GM12878 (cell line): ENCODE measurements around the gene ZNF771.

Experiments
- BACH1 ChIP-seq: fragments of 450-650 bp; IDR thresholded peaks from 2 replicates; pipeline ENCODE4 v1.6.1; 2017; ENCODE audit warnings: mild to moderate bottlenecking, borderline replicate concordance
- EP300 ChIP-seq, 2 experiments: fragments of 150-350 bp in 1 of 2; IDR thresholded peaks; 2 replicates each; pipeline ENCODE4 v1.6.1; 2011 to 2012; ENCODE audit warnings: low read depth in 2 of 2, low read length in 2 of 2, borderline replicate concordance in 1 of 2, improper control_type of control experiment in 1 of 2, inconsistent platforms in 1 of 2; ENCODE audit not compliant: control insufficient read depth in 1 of 2
- NFXL1 ChIP-seq: fragments of 450-650 bp; IDR thresholded peaks from 2 replicates; pipeline ENCODE4 v1.6.1; 2017; ENCODE audit warnings: antibody characterized with exemption, mild to moderate bottlenecking, borderline replicate concordance
- NR2C2 ChIP-seq: IDR thresholded peaks from 2 replicates; pipeline ENCODE4 v1.6.1; 2011; ENCODE audit warnings: borderline replicate concordance, low read depth; ENCODE audit not compliant: control insufficient read depth, insufficient read length
- SMC3 ChIP-seq: IDR thresholded peaks from 2 replicates; pipeline ENCODE4 v1.6.1; 2011; ENCODE audit warnings: low read length, improper control_type of control experiment, borderline replicate concordance
- TAF1 ChIP-seq: IDR thresholded peaks from 2 replicates; pipeline ENCODE4 v1.6.1; 2011; ENCODE audit warnings: mild to moderate bottlenecking, low read depth, low read length, borderline replicate concordance
- ZNF274 ChIP-seq: IDR thresholded peaks from one replicate; pipeline ENCODE4 v1.8.0; 2011; ENCODE audit not compliant: insufficient read length, insufficient read depth
- TF ChIP-seq, protein P1 (sequence below): IDR thresholded peaks from 2 replicates; pipeline ENCODE4 v1.6.1; 2011; ENCODE audit warnings: low read depth, low read length, improper control_type of control experiment, borderline replicate concordance

DNA sequence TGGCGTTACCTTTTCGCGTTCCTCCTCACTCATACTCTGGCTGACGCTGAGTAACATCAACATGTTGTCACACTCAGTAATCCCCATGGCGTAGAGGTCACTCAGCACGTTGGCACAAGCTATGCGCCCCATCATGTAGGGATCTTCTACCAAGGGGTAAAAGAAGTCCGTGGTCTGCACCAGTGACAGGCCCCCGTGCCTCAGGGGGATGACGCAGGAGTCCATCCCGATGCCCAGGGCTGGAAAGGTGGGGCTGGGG lies 37.7 kb downstream of the ZNF771 start:
- TF ChIP-seq, protein P1, sequence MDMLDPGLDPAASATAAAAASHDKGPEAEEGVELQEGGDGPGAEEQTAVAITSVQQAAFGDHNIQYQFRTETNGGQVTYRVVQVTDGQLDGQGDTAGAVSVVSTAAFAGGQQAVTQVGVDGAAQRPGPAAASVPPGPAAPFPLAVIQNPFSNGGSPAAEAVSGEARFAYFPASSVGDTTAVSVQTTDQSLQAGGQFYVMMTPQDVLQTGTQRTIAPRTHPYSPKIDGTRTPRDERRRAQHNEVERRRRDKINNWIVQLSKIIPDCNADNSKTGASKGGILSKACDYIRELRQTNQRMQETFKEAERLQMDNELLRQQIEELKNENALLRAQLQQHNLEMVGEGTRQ: no peak
- TF ChIP-seq ZNF274 (no peak), NFXL1 (no peak), EP300 (IDR thresholded peaks at IDR 0.05; ENCODE audit: borderline replicate concordance in 1 of 2, control insufficient read depth in 1 of 2, low read depth in 2 of 2, low read length in 2 of 2) (no peak), TAF1 (no peak), BACH1 (no peak), NR2C2 (no peak), SMC3 (no peak)
